Activated gamma-delta T cell (primary cell): ENCODE measurements around the gene RNF207.

Experiments
- DNase-seq: peaks from one replicate; lab custom pipeline; 2025; lab: John Stamatoyannopoulos, UW

RNF207 gene

GRCh38 chr1:6269720-6270400 is 63.9 kb downstream of the RNF207 start:
- DNase-seq = no peak

- DNase-seq = no peak
Observed at GRCh38 chr1:6270401-6270800, 64.5 kb downstream of the RNF207 start.
